ENCODE data around the gene OPRL1.
"Not testable (repeated sequence)": the region's sequence is repeated elsewhere in the genome, so short reads cannot be mapped to it uniquely, and the experiment has no call there.

The OPRL1 gene

GRCh38 chr20:64073476-64074183 lies 6.3 kb upstream of the OPRL1 start:
- no peak for DNase-seq

GRCh38 chr20:64074184-64074789 lies 5.6 kb upstream of the OPRL1 start:
- no peak for DNase-seq

- DNase-seq: no peak
Observed at GRCh38 chr20:64074963-64075362, 4.9 kb upstream of the OPRL1 start.

GRCh38 chr20:64075556-64075955 lies 4.3 kb upstream of the OPRL1 start:
- DNase-seq: no peak

- DNase-seq: no peak
Observed at GRCh38 chr20:64076061-64076997, 3.6 kb upstream of the OPRL1 start.

GRCh38 chr20:64077094-64077493 lies 2.8 kb upstream of the OPRL1 start:
- DNase-seq: peak; percentile 52

- DNase-seq: no peak
Observed at GRCh38 chr20:64077541-64077875, 2.4 kb upstream of the OPRL1 start.

- peak; percentile 68 for DNase-seq
Observed at GRCh38 chr20:64077876-64078551, 1.9 kb upstream of the OPRL1 start.

GRCh38 chr20:64078934-64079272 lies 979 bp upstream of the OPRL1 start:
- DNase-seq: no peak

GRCh38 chr20:64079273-64080012 lies 439 bp upstream of the OPRL1 start, which contains the start of gene RGS19:
Gene RGS19, minus strand, starts transcription at chr20:64079518. Its CDS starts 2,632 bp downstream, at chr20:64076886.
- DNase-seq: peak; percentile 64

- DNase-seq: no peak
Observed at GRCh38 chr20:64080813-64081623, 1.1 kb downstream of the OPRL1 start.

- DNase-seq: no peak
Observed at GRCh38 chr20:64081624-64081964, 1.7 kb downstream of the OPRL1 start.

GRCh38 chr20:64082126-64082731 lies 2.3 kb downstream of the OPRL1 start:
- DNase-seq: no peak

GRCh38 chr20:64082820-64083377 lies 3.0 kb downstream of the OPRL1 start:
- DNase-seq: no peak

GRCh38 chr20:64083378-64083803 lies 3.5 kb downstream of the OPRL1 start:
- peak; percentile 78 for DNase-seq

GRCh38 chr20:64083804-64084684 lies 4.2 kb downstream of the OPRL1 start, which contains the start of gene LKAAEAR1:
Gene LKAAEAR1, minus strand, starts transcription at chr20:64084398. Its CDS starts 179 bp downstream, at chr20:64084219.
- DNase-seq: no peak

GRCh38 chr20:64084685-64085152 lies 4.8 kb downstream of the OPRL1 start:
- DNase-seq: no peak

- no peak for DNase-seq
Observed at GRCh38 chr20:64086801-64087200, 6.9 kb downstream of the OPRL1 start.

GRCh38 chr20:64087226-64087825 lies 7.4 kb downstream of the OPRL1 start:
- not testable (repeated sequence) for DNase-seq
